OCI-LY1 (cell line): ENCODE data around the gene SLC22A17.
"Not testable (repeated sequence)": the region's sequence is repeated elsewhere in the genome, so short reads cannot be mapped to it uniquely, and the experiment has no call there.

Experiments used
- H2AFZ ChIP-seq: fragments of 200-600 bp; sonication (generic), shearing (Covaris generic); 2 replicates; pipeline ENCODE4 v1.6.0; 2014; ENCODE audit warnings: antibody characterized with exemption, mild to moderate bottlenecking, low read length
- H3F3A ChIP-seq: fragments of 200-600 bp; sonication (generic), shearing (Covaris generic); 2 replicates; pipeline ENCODE4 v1.6.0; 2014; ENCODE audit warnings: mild to moderate bottlenecking, antibody characterized with exemption, low read length, moderate library complexity; ENCODE audit not compliant: insufficient read depth
- H3K27ac ChIP-seq: fragments of 200-600 bp; sonication (generic); 2 replicates; pipeline ENCODE4 v1.5.1; 2014; ENCODE audit warnings: low read length, mixed run types, mild to moderate bottlenecking, low read depth; ENCODE audit not compliant: poor library complexity, severe bottlenecking
- H3K27me3 ChIP-seq: fragments of 200-600 bp; sonication (generic); 2 replicates; pipeline ENCODE4 v1.6.0; 2014; ENCODE audit warnings: antibody characterized with exemption, mild to moderate bottlenecking, low read length, moderate library complexity; ENCODE audit not compliant: insufficient read depth
- H3K36me3 ChIP-seq: fragments of 200-600 bp; sonication (generic); 2 replicates; pipeline ENCODE4 v1.6.1; 2014; ENCODE audit warnings: mild to moderate bottlenecking, antibody characterized with exemption, low read length, moderate library complexity, mixed read lengths; ENCODE audit not compliant: insufficient read depth
- H3K4me1 ChIP-seq: fragments of 200-600 bp; sonication (generic); 2 replicates; pipeline ENCODE4 v1.5.1; 2014; ENCODE audit warnings: mild to moderate bottlenecking, low read length, moderate library complexity; ENCODE audit not compliant: insufficient read depth, severe bottlenecking
- H3K4me2 ChIP-seq: fragments of 200-600 bp; sonication (generic), shearing (Covaris generic); 2 replicates; pipeline ENCODE4 v1.6.1; 2014; ENCODE audit warnings: low read length
- H3K4me3 ChIP-seq: fragments of 200-600 bp; sonication (generic); 2 replicates; pipeline ENCODE4 v1.5.1; 2014; ENCODE audit warnings: low read length, low read depth, mild to moderate bottlenecking, mixed read lengths; ENCODE audit not compliant: poor library complexity, severe bottlenecking
- H3K79me2 ChIP-seq: fragments of 200-600 bp; shearing (Covaris generic); 2 replicates; pipeline ENCODE4 v1.6.1; 2016; ENCODE audit warnings: mixed run types, low read length, mixed read lengths; ENCODE audit not compliant: insufficient read depth
- H3K9ac ChIP-seq: fragments of 200-600 bp; sonication (generic), shearing (Covaris generic); 2 replicates; pipeline ENCODE4 v1.6.1; 2014; ENCODE audit warnings: mild to moderate bottlenecking, low read length, mixed read lengths
- H3K9me2 ChIP-seq: fragments of 200-600 bp; sonication (generic), shearing (Covaris generic); 2 replicates; pipeline ENCODE4 v1.6.1; 2014; ENCODE audit warnings: low read depth, mild to moderate bottlenecking, low read length, mixed read lengths
- H3K9me3 ChIP-seq: fragments of 200-600 bp; shearing (Covaris generic); 2 replicates; pipeline ENCODE4 v1.6.1; 2014; ENCODE audit warnings: low read length, mixed read lengths
- H4K20me1 ChIP-seq: fragments of 200-600 bp; sonication (generic), shearing (Covaris generic); 2 replicates; pipeline ENCODE4 v1.6.0; 2016; ENCODE audit warnings: mild to moderate bottlenecking, low read length; ENCODE audit not compliant: insufficient read depth
- CTCF ChIP-seq: fragments of 200-600 bp; sonication (generic), shearing (Covaris generic); IDR thresholded peaks from 2 replicates; pipeline ENCODE4 v1.5.1; 2017; ENCODE audit warnings: mild to moderate bottlenecking, antibody characterized with exemption, low read length, moderate library complexity, mixed read lengths
- EZH2 ChIP-seq: fragments of 200-600 bp; sonication (generic), shearing (Covaris generic); IDR thresholded peaks from 2 replicates; pipeline ENCODE4 v1.8.0; 2017; ENCODE audit warnings: borderline replicate concordance, mixed run types, mild to moderate bottlenecking, antibody characterized with exemption, low read length, moderate library complexity, mixed read lengths

The SLC22A17 gene

GRCh38 chr14:23396781-23397407, 44.2 kb upstream of the SLC22A17 start:
- H3K4me2 ChIP-seq, result no peak overlapping the region
- H3K36me3 ChIP-seq, result no peaks in the 10 kb centered on the region
- H3K9me3 ChIP-seq, result no peaks in the 10 kb centered on the region
- H3K9ac ChIP-seq, result no peak overlapping the region
- 0 out of 2 replicates have a peak, but pooled peaks cover 4% of the 10 kb centered on the region for H3K27me3 ChIP-seq
- TF ChIP-seq EZH2, result no peak
- H3K9me2 ChIP-seq, result no peaks in the 10 kb centered on the region
- no peaks in the 10 kb centered on the region for H4K20me1 ChIP-seq
- no peak overlapping the region for H3K4me3 ChIP-seq
- H2AFZ ChIP-seq, result no peak overlapping the region
- no peak overlapping the region for H3K27ac ChIP-seq
- no peaks in the 10 kb centered on the region for H3K4me1 ChIP-seq
- no peaks in the 10 kb centered on the region for H3F3A ChIP-seq
- no peaks in the 10 kb centered on the region for H3K79me2 ChIP-seq

GRCh38 chr14:23396126-23396525, 43.4 kb upstream of the SLC22A17 start:
- Histone ChIP-seq H3F3A (no peaks in the 10 kb centered on the region), H3K9ac (no peak overlapping the region), H3K4me3 (no peak overlapping the region), H3K79me2 (no peaks in the 10 kb centered on the region), H3K9me2 (no peaks in the 10 kb centered on the region), H4K20me1 (no peaks in the 10 kb centered on the region), H3K4me1 (no peaks in the 10 kb centered on the region), H3K9me3 (no peaks in the 10 kb centered on the region), H3K27ac (no peak overlapping the region), H3K36me3 (no peaks in the 10 kb centered on the region), H3K27me3 (0 out of 2 replicates have a peak, but pooled peaks cover 4% of the 10 kb centered on the region), H3K4me2 (no peak overlapping the region), H2AFZ (no peak overlapping the region)
- TF ChIP-seq EZH2, result no peak
- no peak for TF ChIP-seq CTCF

- Histone ChIP-seq H3K9ac (no peak overlapping the region), H4K20me1 (no peaks in the 10 kb centered on the region), H3K9me3 (no peaks in the 10 kb centered on the region), H3F3A (no peaks in the 10 kb centered on the region), H3K79me2 (no peaks in the 10 kb centered on the region), H3K4me2 (no peak overlapping the region), H2AFZ (no peak overlapping the region), H3K36me3 (no peaks in the 10 kb centered on the region), H3K27ac (no peak overlapping the region), H3K4me1 (no peaks in the 10 kb centered on the region), H3K27me3 (peaks cover 8% of the 10 kb centered on the region; the same call in 1 of the 2 replicates), H3K9me2 (no peaks in the 10 kb centered on the region), H3K4me3 (no peak overlapping the region)
- no peak for TF ChIP-seq EZH2
- no peak for TF ChIP-seq CTCF
These were observed 39.9 kb upstream of the SLC22A17 start for GRCh38 chr14:23392613-23393012.

GRCh38 chr14:23389871-23390270, 37.2 kb upstream of the SLC22A17 start:
- H4K20me1 ChIP-seq, H3K9me2 ChIP-seq, H3K9ac ChIP-seq, H3K9me3 ChIP-seq, H2AFZ ChIP-seq, H3F3A ChIP-seq, H3K4me1 ChIP-seq, H3K4me2 ChIP-seq, H3K36me3 ChIP-seq, H3K79me2 ChIP-seq, H3K27ac ChIP-seq, H3K4me3 ChIP-seq: not testable (repeated sequence)
- H3K27me3 ChIP-seq, result peaks cover 12% of the 10 kb centered on the region; the same call in 1 of the 2 replicates
